GM08714 (cell line): ENCODE data around the gene SNX25.

Source experiments
- H3K4me3 ChIP-seq: fragments of 200-500 bp; sonication (Bioruptor generic); 2 replicates; pipeline ENCODE4 v1.5.1; 2014; ENCODE audit warnings: mild to moderate bottlenecking, low read length, inconsistent platforms
- ZNF274 ChIP-seq: IDR thresholded peaks from 2 replicates; pipeline ENCODE4 v1.6.1; 2012; ENCODE audit warnings: mild to moderate bottlenecking, low read depth, low read length

The SNX25 gene

DNA sequence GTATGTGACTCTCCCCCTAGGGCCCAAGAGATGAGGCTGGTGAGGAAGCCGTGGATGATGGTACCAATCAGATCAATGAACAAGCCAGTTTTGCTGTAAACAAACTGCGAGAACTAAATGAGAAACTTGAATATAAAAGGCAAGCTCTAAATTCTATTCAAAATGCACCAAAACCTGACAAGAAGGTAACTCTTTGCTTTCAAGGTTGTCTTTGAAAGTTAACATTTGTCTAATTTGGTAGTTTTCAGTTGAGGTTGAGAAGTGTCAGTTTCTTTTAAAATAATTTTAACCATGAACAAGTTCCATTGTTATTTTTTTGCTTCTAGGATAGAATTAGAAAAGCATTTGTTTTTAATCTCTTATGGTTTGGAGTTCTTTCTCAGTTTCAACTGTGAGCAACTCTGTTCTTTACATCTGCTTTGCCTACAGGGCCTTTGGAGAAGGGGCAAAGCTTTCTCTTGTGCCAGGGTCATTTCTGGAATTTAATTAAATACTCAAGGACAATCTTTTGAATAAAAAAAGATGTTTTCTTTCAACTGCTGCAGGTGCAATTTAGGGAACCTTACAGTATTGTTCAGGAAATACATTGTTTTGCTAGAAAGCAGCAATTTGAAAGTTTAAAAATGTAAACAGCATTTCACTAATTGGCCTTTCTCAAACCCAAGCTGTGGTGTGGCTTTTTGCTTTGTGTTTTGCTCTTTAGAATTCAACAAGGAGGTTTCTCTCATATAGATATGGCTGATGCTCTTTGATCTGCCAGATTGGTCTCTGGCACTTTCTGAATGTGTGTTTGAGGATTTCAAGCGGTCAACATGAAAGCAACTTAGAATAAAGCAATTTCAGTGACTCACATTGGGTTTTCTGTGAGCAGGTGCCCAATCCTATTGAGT lies 123.4 kb downstream of the SNX25 start:
- no peak for TF ChIP-seq ZNF274
- H3K4me3 ChIP-seq: no peak overlapping the region

- no peak for TF ChIP-seq ZNF274
Measured at GRCh38 chr4:185334326-185334725, 124.9 kb downstream of the SNX25 start.

GRCh38 chr4:185335579-185335978 lies 126.2 kb downstream of the SNX25 start:
- no peak for TF ChIP-seq ZNF274
- no peak overlapping the region for H3K4me3 ChIP-seq

More at GRCh38 chr4:185334326-185334725, 124.9 kb downstream of the SNX25 start:
- H3K4me3 ChIP-seq: no peak overlapping the region

DNA sequence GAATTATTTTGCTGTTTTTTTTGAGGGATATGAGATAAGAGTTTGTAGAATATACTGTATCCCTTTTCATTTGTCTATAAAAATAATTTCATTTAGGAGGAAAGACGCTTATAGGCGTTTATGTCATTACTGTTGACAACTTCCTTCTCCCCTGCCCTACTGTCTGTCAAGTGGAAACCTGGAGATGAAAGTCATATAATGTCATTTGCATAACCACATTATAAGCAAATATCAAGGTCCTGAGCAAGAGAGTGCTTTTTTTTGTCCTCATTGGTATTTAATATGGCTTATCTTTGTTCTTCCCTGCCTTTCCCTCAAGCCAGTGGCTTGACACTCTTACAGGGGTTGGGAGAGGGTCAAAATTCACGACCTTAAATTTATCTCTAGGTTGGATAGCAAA lies 130.5 kb downstream of the SNX25 start:
- H3K4me3 ChIP-seq: no peak overlapping the region
- TF ChIP-seq ZNF274: no peak

DNA sequence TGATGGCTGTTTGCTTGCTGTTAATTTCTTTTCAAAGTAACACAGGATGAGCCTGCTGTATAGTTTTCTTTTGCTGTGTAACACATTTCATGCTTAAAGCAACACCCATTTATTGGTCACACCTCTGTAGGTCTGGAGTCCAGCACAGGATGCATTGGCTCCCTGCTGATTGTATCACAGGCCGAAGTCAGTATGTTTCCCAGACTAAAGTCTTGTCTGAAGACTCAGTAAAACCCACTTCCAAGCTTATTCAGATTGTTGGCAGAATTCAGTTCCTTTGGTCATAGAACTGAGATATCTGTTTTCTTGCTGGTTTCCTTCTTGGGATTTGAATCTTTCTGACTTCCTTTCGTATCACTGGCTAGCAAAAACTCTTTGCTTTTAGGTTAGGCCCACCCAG lies 132.0 kb downstream of the SNX25 start:
- no peak for TF ChIP-seq ZNF274
- no peak overlapping the region; the same call in 1 of the 2 replicates for H3K4me3 ChIP-seq

- TF ChIP-seq ZNF274: no peak
- H3K4me3 ChIP-seq: no peak overlapping the region
Measured at GRCh38 chr4:185341841-185342240, 132.4 kb downstream of the SNX25 start.

DNA sequence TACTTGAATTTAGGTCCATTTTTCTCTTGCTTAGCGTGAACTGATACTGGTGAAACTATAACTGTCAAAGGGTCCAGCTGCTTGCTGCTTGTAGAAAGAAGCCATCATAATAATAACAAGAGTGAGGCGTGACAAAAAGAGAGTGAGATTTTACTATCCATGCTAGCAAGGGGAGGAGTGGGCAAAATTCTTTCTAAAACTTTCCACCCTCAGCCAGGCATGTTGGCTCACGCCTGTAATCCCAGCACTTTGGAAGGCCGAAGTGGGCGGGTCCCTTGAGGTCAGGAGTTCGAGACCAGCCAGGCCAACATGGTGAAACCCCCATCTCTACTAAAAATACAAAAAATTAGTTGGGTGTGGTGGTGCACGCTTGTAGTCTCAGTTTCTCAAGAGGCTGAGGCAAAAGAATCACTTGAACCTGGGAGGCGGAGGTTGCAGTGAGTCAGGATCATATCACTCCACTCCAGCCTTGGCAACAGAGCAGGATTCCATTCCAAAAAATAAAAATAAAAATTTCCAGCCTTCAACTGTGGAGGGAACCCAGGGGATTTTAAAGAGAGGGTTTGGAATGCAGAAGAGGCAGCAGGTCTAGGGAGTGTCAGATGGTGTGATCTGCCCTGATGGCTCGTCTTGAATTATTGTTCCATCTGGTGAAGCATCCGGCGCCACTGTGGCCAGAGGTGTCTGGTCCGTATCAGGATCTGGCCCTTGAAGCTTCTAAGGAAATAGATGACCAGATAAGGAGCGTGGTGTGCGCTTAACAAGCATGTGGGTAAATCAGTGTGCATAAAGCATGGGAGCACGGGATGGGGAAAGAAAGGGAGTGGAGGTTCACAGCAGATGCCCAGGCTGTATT lies 134.6 kb downstream of the SNX25 start:
- no peak for TF ChIP-seq ZNF274

DNA sequence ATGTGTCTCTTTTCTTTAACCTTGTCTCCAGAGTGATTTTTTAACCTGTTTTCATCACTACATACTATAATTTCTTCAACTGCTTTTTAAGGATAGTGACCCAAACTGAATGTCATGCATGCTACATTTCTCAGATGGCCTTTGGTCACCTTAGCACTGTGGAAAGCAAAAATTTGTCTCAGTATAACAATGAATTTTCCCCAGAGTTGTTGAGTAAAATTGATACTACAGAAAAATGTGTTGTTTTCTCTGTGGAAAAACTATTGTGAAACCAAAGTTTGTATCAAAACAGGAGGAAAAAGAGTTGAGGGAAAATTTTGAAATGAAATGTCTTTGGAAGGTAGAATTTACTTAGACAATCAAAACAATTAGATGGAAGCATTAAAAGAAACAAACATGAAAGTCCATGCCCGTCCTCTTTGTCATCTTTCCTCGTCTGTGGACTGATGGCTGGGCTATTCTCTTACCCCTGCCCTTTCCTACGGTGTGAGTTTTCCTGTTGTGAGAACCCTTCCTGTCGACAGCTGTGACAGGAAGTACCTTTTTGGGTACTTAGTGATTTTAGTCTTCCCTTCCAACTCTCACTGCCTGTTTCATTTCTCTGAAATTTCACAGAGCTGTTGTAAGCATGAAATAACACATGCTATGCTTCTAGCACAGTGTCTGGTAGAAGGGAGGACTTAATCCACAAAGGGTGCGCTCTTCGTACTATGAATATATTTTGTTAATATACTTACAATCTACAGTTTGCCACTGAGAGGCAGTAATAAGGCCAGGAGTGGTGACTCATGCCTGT lies 135.5 kb downstream of the SNX25 start:
- TF ChIP-seq ZNF274: no peak
- H3K4me3 ChIP-seq: peak overlapping the region; percentile 18; the same call in 1 of the 2 replicates

More for the DNA sequence above, 134.6 kb downstream of the SNX25 start:
- H3K4me3 ChIP-seq: peak overlapping the region; percentile 4; the same call in 1 of the 2 replicates

GRCh38 chr4:185346975-185347601 lies 137.7 kb downstream of the SNX25 start:
- TF ChIP-seq ZNF274: no peak
- H3K4me3 ChIP-seq: no peak overlapping the region

- TF ChIP-seq ZNF274: no peak
Measured at GRCh38 chr4:185351691-185352090, 142.3 kb downstream of the SNX25 start.

GRCh38 chr4:185352202-185352601 lies 142.8 kb downstream of the SNX25 start:
- H3K4me3 ChIP-seq: no peak overlapping the region
- TF ChIP-seq ZNF274: no peak

More at GRCh38 chr4:185351691-185352090, 142.3 kb downstream of the SNX25 start:
- H3K4me3 ChIP-seq: no peak overlapping the region

- TF ChIP-seq ZNF274: no peak
- no peak overlapping the region for H3K4me3 ChIP-seq
Measured at GRCh38 chr4:185352741-185353140, 143.3 kb downstream of the SNX25 start.

- H3K4me3 ChIP-seq: no peak overlapping the region
- TF ChIP-seq ZNF274: no peak
Measured at GRCh38 chr4:185357211-185357610, 147.8 kb downstream of the SNX25 start.

- no peak overlapping the region for H3K4me3 ChIP-seq
- no peak for TF ChIP-seq ZNF274
Measured at GRCh38 chr4:185357733-185358440, 148.5 kb downstream of the SNX25 start.
